H1 (cell line): ENCODE results near the gene HMCN2. TPM values are rescaled to one million over a fixed set of nuclear protein-coding genes. Genes with fewer than 3 reads are reported as not detected.

ENCODE experiments used
- BCL11A ChIP-seq, 2 experiments: IDR thresholded peaks; one replicate each; pipeline ENCODE4 v1.6.1; 2011; ENCODE audit warnings: low read depth in 2 of 2, low read length in 2 of 2, mild to moderate bottlenecking in 2 of 2
- CBX5 ChIP-seq: fragments of 300-800, 300-1000 bp; sonication (generic); IDR thresholded peaks from 2 replicates; pipeline ENCODE4 v1.7.1; 2016; ENCODE audit warnings: antibody characterized with exemption, low read length, low read depth
- EZH2 ChIP-seq: fragments of 200-600 bp; sonication (generic); IDR thresholded peaks from 2 replicates; pipeline ENCODE4 v1.7.1; 2012; ENCODE audit warnings: low read depth, mild to moderate bottlenecking, moderate library complexity, low read length, inconsistent platforms; ENCODE audit not compliant: severe bottlenecking
- POLR2A ChIP-seq, 2 experiments: IDR thresholded peaks; 1 replicate in 1 of 2; 2 replicates in 1 of 2; pipeline ENCODE4 v1.6.1; 2011; ENCODE audit warnings: low read depth in 2 of 2, low read length in 2 of 2, mild to moderate bottlenecking in 2 of 2; ENCODE audit errors: control extremely low read depth in 1 of 2
- POU5F1 ChIP-seq: IDR thresholded peaks from 2 replicates; pipeline ENCODE4 v1.6.1; 2011; ENCODE audit warnings: low read depth, mild to moderate bottlenecking, low read length, moderate library complexity
- RBBP5 ChIP-seq: IDR thresholded peaks from 2 replicates; pipeline ENCODE4 v1.7.1; 2012; ENCODE audit warnings: low read depth, mild to moderate bottlenecking, inconsistent platforms, low read length, moderate library complexity, borderline replicate concordance
- polyA plus RNA-seq, 7 experiments: library from polyadenylated mRNA; depleted of rRNA in 3 of 7; stranded (reverse) in 5 of 7; unstranded in 2 of 7; fragments of >200 nt in 5 of 7; fragments of 200-250 nt in 2 of 7; gene quantifications; 1 replicate in 5 of 7; 2 replicates in 1 of 7; 4 replicates in 1 of 7; pipeline versions ENCODE4 v1.2.1 to v1.2.3, GENCODE V29; 2011 to 2013; ENCODE audit warnings: missing spikeins in 2 of 7, mixed read lengths in 2 of 7
- total RNA-seq: library from RNA; stranded (reverse); fragmentation: NEBNext Ultra II Directional; extraction: Animal tissue kit (Norgen Biotek cat#: 25700); gene quantifications from 2 replicates; pipeline ENCODE4 v1.2.1, GENCODE V29; 2021
- TF ChIP-seq, protein P1 (sequence below): fragments of 300-600 bp; sonication (generic); IDR thresholded peaks from 2 replicates; pipeline ENCODE4 v1.7.1; 2012; ENCODE audit warnings: low read length, moderate library complexity, mild to moderate bottlenecking, inconsistent platforms; ENCODE audit not compliant: insufficient replicate concordance
- TF ChIP-seq, protein P2 (sequence below): IDR thresholded peaks from 2 replicates; pipeline ENCODE4 v1.6.1; 2012; ENCODE audit warnings: low read length, inconsistent platforms

HMCN2 gene
- total and polyA plus RNA-seq, 2 of the 8 experiments (the other 6 are each of a cell fraction or from before 2014, with no cell fraction given): 5.0 to 9.1 TPM

DNA sequence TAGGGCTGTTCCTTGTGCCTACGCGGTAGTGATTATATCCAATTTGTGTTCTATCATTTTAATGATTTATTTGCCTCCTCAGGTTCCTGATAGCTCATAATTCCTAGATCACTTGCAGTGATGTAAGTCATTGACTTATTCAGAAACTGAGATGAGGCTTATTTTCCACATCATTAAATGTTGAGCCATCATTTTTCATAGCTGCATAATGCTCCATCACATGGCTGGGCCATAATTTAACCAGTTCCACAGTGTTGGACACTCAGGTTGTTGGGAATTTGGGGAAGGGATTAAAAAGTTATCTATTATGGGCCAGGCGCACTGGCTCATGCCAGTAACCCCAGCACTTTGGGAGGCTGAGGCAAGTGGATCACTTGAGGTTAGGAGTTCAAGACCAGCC, 35.8 kb upstream of the HMCN2 start (continued):
- TF ChIP-seq POLR2A (IDR thresholded peaks at IDR 0.05; ENCODE audit: control extremely low read depth in 1 of 2, low read depth in 2 of 2, low read length in 2 of 2) (no peak), RBBP5 (no peak), BCL11A (IDR thresholded peaks at IDR 0.05; ENCODE audit: low read depth in 2 of 2, low read length in 2 of 2) (no peak), CBX5 (no peak), POU5F1 (no peak), EZH2 (no peak)
- TF ChIP-seq, protein P1, sequence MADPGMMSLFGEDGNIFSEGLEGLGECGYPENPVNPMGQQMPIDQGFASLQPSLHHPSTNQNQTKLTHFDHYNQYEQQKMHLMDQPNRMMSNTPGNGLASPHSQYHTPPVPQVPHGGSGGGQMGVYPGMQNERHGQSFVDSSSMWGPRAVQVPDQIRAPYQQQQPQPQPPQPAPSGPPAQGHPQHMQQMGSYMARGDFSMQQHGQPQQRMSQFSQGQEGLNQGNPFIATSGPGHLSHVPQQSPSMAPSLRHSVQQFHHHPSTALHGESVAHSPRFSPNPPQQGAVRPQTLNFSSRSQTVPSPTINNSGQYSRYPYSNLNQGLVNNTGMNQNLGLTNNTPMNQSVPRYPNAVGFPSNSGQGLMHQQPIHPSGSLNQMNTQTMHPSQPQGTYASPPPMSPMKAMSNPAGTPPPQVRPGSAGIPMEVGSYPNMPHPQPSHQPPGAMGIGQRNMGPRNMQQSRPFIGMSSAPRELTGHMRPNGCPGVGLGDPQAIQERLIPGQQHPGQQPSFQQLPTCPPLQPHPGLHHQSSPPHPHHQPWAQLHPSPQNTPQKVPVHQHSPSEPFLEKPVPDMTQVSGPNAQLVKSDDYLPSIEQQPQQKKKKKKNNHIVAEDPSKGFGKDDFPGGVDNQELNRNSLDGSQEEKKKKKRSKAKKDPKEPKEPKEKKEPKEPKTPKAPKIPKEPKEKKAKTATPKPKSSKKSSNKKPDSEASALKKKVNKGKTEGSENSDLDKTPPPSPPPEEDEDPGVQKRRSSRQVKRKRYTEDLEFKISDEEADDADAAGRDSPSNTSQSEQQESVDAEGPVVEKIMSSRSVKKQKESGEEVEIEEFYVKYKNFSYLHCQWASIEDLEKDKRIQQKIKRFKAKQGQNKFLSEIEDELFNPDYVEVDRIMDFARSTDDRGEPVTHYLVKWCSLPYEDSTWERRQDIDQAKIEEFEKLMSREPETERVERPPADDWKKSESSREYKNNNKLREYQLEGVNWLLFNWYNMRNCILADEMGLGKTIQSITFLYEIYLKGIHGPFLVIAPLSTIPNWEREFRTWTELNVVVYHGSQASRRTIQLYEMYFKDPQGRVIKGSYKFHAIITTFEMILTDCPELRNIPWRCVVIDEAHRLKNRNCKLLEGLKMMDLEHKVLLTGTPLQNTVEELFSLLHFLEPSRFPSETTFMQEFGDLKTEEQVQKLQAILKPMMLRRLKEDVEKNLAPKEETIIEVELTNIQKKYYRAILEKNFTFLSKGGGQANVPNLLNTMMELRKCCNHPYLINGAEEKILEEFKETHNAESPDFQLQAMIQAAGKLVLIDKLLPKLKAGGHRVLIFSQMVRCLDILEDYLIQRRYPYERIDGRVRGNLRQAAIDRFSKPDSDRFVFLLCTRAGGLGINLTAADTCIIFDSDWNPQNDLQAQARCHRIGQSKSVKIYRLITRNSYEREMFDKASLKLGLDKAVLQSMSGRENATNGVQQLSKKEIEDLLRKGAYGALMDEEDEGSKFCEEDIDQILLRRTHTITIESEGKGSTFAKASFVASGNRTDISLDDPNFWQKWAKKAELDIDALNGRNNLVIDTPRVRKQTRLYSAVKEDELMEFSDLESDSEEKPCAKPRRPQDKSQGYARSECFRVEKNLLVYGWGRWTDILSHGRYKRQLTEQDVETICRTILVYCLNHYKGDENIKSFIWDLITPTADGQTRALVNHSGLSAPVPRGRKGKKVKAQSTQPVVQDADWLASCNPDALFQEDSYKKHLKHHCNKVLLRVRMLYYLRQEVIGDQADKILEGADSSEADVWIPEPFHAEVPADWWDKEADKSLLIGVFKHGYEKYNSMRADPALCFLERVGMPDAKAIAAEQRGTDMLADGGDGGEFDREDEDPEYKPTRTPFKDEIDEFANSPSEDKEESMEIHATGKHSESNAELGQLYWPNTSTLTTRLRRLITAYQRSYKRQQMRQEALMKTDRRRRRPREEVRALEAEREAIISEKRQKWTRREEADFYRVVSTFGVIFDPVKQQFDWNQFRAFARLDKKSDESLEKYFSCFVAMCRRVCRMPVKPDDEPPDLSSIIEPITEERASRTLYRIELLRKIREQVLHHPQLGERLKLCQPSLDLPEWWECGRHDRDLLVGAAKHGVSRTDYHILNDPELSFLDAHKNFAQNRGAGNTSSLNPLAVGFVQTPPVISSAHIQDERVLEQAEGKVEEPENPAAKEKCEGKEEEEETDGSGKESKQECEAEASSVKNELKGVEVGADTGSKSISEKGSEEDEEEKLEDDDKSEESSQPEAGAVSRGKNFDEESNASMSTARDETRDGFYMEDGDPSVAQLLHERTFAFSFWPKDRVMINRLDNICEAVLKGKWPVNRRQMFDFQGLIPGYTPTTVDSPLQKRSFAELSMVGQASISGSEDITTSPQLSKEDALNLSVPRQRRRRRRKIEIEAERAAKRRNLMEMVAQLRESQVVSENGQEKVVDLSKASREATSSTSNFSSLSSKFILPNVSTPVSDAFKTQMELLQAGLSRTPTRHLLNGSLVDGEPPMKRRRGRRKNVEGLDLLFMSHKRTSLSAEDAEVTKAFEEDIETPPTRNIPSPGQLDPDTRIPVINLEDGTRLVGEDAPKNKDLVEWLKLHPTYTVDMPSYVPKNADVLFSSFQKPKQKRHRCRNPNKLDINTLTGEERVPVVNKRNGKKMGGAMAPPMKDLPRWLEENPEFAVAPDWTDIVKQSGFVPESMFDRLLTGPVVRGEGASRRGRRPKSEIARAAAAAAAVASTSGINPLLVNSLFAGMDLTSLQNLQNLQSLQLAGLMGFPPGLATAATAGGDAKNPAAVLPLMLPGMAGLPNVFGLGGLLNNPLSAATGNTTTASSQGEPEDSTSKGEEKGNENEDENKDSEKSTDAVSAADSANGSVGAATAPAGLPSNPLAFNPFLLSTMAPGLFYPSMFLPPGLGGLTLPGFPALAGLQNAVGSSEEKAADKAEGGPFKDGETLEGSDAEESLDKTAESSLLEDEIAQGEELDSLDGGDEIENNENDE: no peak
- TF ChIP-seq, protein P2, sequence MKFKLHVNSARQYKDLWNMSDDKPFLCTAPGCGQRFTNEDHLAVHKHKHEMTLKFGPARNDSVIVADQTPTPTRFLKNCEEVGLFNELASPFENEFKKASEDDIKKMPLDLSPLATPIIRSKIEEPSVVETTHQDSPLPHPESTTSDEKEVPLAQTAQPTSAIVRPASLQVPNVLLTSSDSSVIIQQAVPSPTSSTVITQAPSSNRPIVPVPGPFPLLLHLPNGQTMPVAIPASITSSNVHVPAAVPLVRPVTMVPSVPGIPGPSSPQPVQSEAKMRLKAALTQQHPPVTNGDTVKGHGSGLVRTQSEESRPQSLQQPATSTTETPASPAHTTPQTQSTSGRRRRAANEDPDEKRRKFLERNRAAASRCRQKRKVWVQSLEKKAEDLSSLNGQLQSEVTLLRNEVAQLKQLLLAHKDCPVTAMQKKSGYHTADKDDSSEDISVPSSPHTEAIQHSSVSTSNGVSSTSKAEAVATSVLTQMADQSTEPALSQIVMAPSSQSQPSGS: no peak
